ENCODE results near the gene TRPV6.

- TF ChIP-seq CTCF (IDR thresholded peaks at IDR 0.05; ENCODE audit: insufficient read depth, low read length) (no peak), REST (IDR thresholded peaks at IDR 0.05; ENCODE audit: insufficient replicate concordance, low read depth) (no peak), POLR2AphosphoS5 (IDR thresholded peaks at IDR 0.05; ENCODE audit: low read depth) (no peak)
Measured at GRCh38 chr7:142870147-142870559, 15.4 kb downstream of the TRPV6 start.

Data from HL-60 (cell line).